Mesothelial cell of epicardium (in vitro differentiated cells): ENCODE data around the gene TBX18. TPM values are rescaled to one million over a fixed set of nuclear protein-coding genes. Genes with fewer than 3 reads are reported as not detected.
A peak's percentile ranks its signal among the peaks of the same experiment; 100 is the strongest.

Experiments used
- DNase-seq, 2 experiments: peaks; one replicate each; pipeline ENCODE4 v3.0.0; 2021; ENCODE audit warnings: low spot score in 2 of 2; ENCODE audit not compliant: unreplicated experiment in 2 of 2
- H3K27ac Mint-ChIP-seq: 2 replicates; pipeline ENCODE4 v1.8.0; 2021; ENCODE audit warnings: mixed read lengths
- H3K27me3 Mint-ChIP-seq: 2 replicates; pipeline ENCODE4 v1.8.0; 2021; ENCODE audit warnings: low read depth, mixed read lengths
- H3K36me3 Mint-ChIP-seq: 2 replicates; pipeline ENCODE4 v1.8.0; 2021; ENCODE audit warnings: mixed read lengths
- H3K4me1 Mint-ChIP-seq: 2 replicates; pipeline ENCODE4 v1.8.0; 2021; ENCODE audit warnings: mixed read lengths
- H3K4me3 Mint-ChIP-seq: 2 replicates; pipeline ENCODE4 v1.8.0; 2021; ENCODE audit warnings: mild to moderate bottlenecking, moderate library complexity, mixed read lengths
- H3K9me3 Mint-ChIP-seq: 2 replicates; pipeline ENCODE4 v1.8.0; 2021; ENCODE audit warnings: mixed read lengths
- CTCF ChIP-seq: fragments of 200-600 bp; sonication (generic); IDR thresholded peaks from one replicate; pipeline ENCODE4 v1.5.0; 2021; ENCODE audit warnings: antibody characterized with exemption; ENCODE audit not compliant: unreplicated experiment
- total RNA-seq: library from RNA; stranded (reverse); gene quantifications from 3 replicates; pipeline ENCODE4 v1.2.1, GENCODE V29; 2021

Gene TBX18
- total RNA-seq, 1 donor from 2014 or later = 12.8 TPM

- no peak overlapping the region for H3K27ac Mint-ChIP-seq
- peaks cover 13% of the 10 kb centered on the region for H3K4me1 Mint-ChIP-seq
- no peaks in the 10 kb centered on the region for H3K36me3 Mint-ChIP-seq
- peaks cover 98% of the 10 kb centered on the region for H3K27me3 Mint-ChIP-seq
- TF ChIP-seq CTCF = no peak
- no peak overlapping the region for H3K4me3 Mint-ChIP-seq
- no peaks in the 10 kb centered on the region for H3K9me3 Mint-ChIP-seq
- no peak for DNase-seq
Measured at GRCh38 chr6:84777888-84778287, 13.5 kb upstream of the TBX18 start.

GRCh38 chr6:84776392-84776791 is 12.0 kb upstream of the TBX18 start:
- DNase-seq = no peak
- TF ChIP-seq CTCF = no peak
- Mint-ChIP-seq H3K27me3 (peaks cover 98% of the 10 kb centered on the region), H3K4me3 (no peak overlapping the region), H3K9me3 (no peaks in the 10 kb centered on the region), H3K36me3 (no peaks in the 10 kb centered on the region), H3K27ac (no peak overlapping the region), H3K4me1 (peaks cover 15% of the 10 kb centered on the region)

GRCh38 chr6:84775751-84776150 is 11.4 kb upstream of the TBX18 start:
- Mint-ChIP-seq H3K27me3 (peaks cover 99% of the 10 kb centered on the region), H3K27ac (no peak overlapping the region), H3K4me3 (no peak overlapping the region), H3K36me3 (no peaks in the 10 kb centered on the region), H3K9me3 (no peaks in the 10 kb centered on the region), H3K4me1 (peaks cover 15% of the 10 kb centered on the region)
- no peak for TF ChIP-seq CTCF
- DNase-seq = no peak

GRCh38 chr6:84774985-84775284 is 10.5 kb upstream of the TBX18 start:
- no peak for TF ChIP-seq CTCF
- Mint-ChIP-seq H3K4me3 (peak overlapping the region; percentile 46), H3K27me3 (peaks cover 98% of the 10 kb centered on the region), H3K9me3 (no peaks in the 10 kb centered on the region), H3K27ac (no peak overlapping the region), H3K36me3 (no peaks in the 10 kb centered on the region), H3K4me1 (peaks cover 15% of the 10 kb centered on the region)
- DNase-seq = no peak

- H3K9me3 Mint-ChIP-seq = no peaks in the 10 kb centered on the region
- H3K36me3 Mint-ChIP-seq = no peaks in the 10 kb centered on the region
- peak overlapping the region; percentile 70 for H3K4me3 Mint-ChIP-seq
- peak; percentile 69 for TF ChIP-seq CTCF
- H3K27me3 Mint-ChIP-seq = peaks cover 97% of the 10 kb centered on the region
- H3K27ac Mint-ChIP-seq = no peak overlapping the region
- DNase-seq = peak; percentile 32 to 72
- H3K4me1 Mint-ChIP-seq = peaks cover 15% of the 10 kb centered on the region
Measured at GRCh38 chr6:84774157-84774984, 10.0 kb upstream of the TBX18 start.
